Measurements from ENCODE around the gene KNDC1. TPM values are rescaled to one million over a fixed set of nuclear protein-coding genes. Genes with fewer than 3 reads are reported as not detected.

The KNDC1 gene
- total and polyA plus RNA-seq, 2 donors (not counting 3 experiments of a cell fraction or from before 2014, with no cell fraction given) = not detected

DNA sequence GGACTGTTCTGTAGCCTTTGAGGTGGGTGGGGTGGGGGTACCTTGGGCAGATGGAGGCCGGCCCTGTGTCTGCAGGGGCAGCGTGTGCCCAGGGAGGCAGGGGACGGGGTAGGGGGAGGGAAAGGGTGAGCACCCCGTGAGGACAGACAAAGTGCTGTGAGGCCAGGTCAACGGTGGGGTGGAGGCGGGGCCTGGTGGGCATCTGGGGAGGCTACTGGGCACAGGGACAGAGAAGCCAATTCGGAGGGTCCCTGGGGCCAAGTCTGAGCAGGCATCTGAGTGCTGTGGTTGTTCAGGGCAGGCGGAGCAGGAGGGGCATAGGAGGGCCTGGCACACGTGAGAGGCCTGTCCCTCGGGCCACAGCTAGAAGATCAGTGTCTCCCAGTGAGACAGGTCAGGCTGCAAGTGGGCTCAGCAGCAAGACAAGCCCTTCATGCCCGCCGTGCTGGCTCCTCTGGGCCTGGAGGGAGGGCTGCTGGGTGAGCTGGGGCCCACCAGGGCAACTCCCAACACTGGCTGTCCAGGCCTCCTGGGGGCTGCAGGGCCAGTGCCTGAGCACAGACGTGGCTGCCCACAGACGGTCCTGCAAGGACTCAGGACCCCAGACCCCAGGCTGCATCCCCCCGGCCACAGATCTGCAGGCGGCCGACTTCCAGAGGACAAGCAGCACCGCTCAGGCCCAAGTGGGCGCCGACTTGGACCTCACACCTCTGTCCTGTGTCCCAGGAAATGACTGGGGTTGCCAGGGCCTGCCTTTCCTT lies 26.4 kb upstream of the KNDC1 start:
- no peak overlapping the region for H3K27ac ChIP-seq (ENCODE audit: insufficient read depth, low read depth, low read length)
- H3K9me3 ChIP-seq (replicated peaks; ENCODE audit: control insufficient read depth, insufficient read depth, low read length) = no peaks in the 10 kb centered on the region
- FAIRE-seq = no peak
- no peak for TF ChIP-seq POLR2AphosphoS5 (IDR thresholded peaks at IDR 0.05; ENCODE audit: insufficient read depth, low read depth, low read length)
- TF ChIP-seq MYC (IDR thresholded peaks at IDR 0.05; ENCODE audit: low read depth, low read length) = no peak
- H3K4me3 ChIP-seq (replicated peaks in 1 of 3; ENCODE audit: insufficient read depth in 1 of 3, low read depth in 1 of 3, low read length in 3 of 3) = no peak overlapping the region
- POLR2A ChIA-PET = no interaction called here
- H2AFZ ChIP-seq (ENCODE audit: low read depth, low read length) = no peak overlapping the region
- H4K20me1 ChIP-seq (replicated peaks; ENCODE audit: control insufficient read depth, extremely low read depth, insufficient read depth, low read length) = no peaks in the 10 kb centered on the region
- no peaks in the 10 kb centered on the region for H3K9me1 ChIP-seq (replicated peaks; ENCODE audit: control insufficient read depth, extremely low read depth, insufficient read depth, low read length)
- no peaks in the 10 kb centered on the region for H3K79me2 ChIP-seq (ENCODE audit: control insufficient read depth, insufficient read depth, low read length)
- no TSS peak for BruUV-seq (replicated peaks)
- H3K36me3 ChIP-seq (ENCODE audit: control insufficient read depth in 2 of 2, extremely low read depth in 1 of 2, insufficient read depth in 2 of 2, low read length in 2 of 2) = no peaks in the 10 kb centered on the region
- no peak overlapping the region for H3K4me2 ChIP-seq (ENCODE audit: insufficient read depth, low read length)
- H3K27me3 ChIP-seq (ENCODE audit: control insufficient read depth in 2 of 2, insufficient read depth in 2 of 2, low read length in 2 of 2) = no peaks in the 10 kb centered on the region
- no peaks in the 10 kb centered on the region for H3K4me1 ChIP-seq (ENCODE audit: control insufficient read depth, extremely low read depth, insufficient read depth, low read length)
- intact Hi-C loops (cut with micrococcal nuclease) (no loop called here), dilution Hi-C loops (cut with MboI; ENCODE audit: extremely low pct_ligation_motif_present, low sequenced_read_pairs) (no loop called here)
- H3K9ac ChIP-seq (replicated peaks; ENCODE audit: extremely low read depth, insufficient read depth, low read length) = no peak overlapping the region
- CTCF ChIA-PET = interaction anchor here (2.0 kb wide), 1 partner anchor 9 kb away, joined by 5 read pairs; no protein-coding TSS in a partner anchor
- no peak for DNase-seq (ENCODE audit: low read depth, low spot score)

- TF ChIP-seq MYC (IDR thresholded peaks at IDR 0.05; ENCODE audit: low read depth, low read length) = no peak
- TF ChIP-seq FOS (IDR thresholded peaks at IDR 0.05; ENCODE audit: borderline replicate concordance, insufficient read depth, low read length) = no peak
- no peak for TF ChIP-seq EZH2 (IDR thresholded peaks at IDR 0.05; ENCODE audit: borderline replicate concordance, low read depth, low read length, severe bottlenecking)
- no peak for TF ChIP-seq POLR2AphosphoS5 (IDR thresholded peaks at IDR 0.05; ENCODE audit: insufficient read depth, low read depth, low read length)
- TF ChIP-seq POLR2A (IDR thresholded peaks at IDR 0.05; ENCODE audit: low read depth, low read length) = no peak
- TF ChIP-seq GATA2 (IDR thresholded peaks at IDR 0.05; ENCODE audit: insufficient read depth, insufficient read length, low read depth, low read length) = no peak
- TF ChIP-seq JUN (IDR thresholded peaks at IDR 0.05; ENCODE audit: borderline replicate concordance, insufficient read depth, insufficient read length, low read depth) = no peak
- no peak for TF ChIP-seq CTCF (IDR thresholded peaks at IDR 0.05; ENCODE audit: extremely low read depth in 1 of 2, insufficient read depth in 1 of 2, low read depth in 1 of 2, low read length in 2 of 2)
- TF ChIP-seq MAX (IDR thresholded peaks at IDR 0.05; ENCODE audit: insufficient read depth, insufficient read length) = no peak
- Histone ChIP-seq H3K27me3 (ENCODE audit: control insufficient read depth in 2 of 2, insufficient read depth in 2 of 2, low read length in 2 of 2) (no peaks in the 10 kb centered on the region), H3K27ac (ENCODE audit: insufficient read depth, low read depth, low read length) (no peak overlapping the region), H3K9ac (replicated peaks; ENCODE audit: extremely low read depth, insufficient read depth, low read length) (no peak overlapping the region), H3K79me2 (ENCODE audit: control insufficient read depth, insufficient read depth, low read length) (no peaks in the 10 kb centered on the region), H3K36me3 (ENCODE audit: control insufficient read depth in 2 of 2, extremely low read depth in 1 of 2, insufficient read depth in 2 of 2, low read length in 2 of 2) (no peaks in the 10 kb centered on the region), H3K9me3 (replicated peaks; ENCODE audit: control insufficient read depth, insufficient read depth, low read length) (no peaks in the 10 kb centered on the region), H3K4me1 (ENCODE audit: control insufficient read depth, extremely low read depth, insufficient read depth, low read length) (no peaks in the 10 kb centered on the region), H4K20me1 (replicated peaks; ENCODE audit: control insufficient read depth, extremely low read depth, insufficient read depth, low read length) (no peaks in the 10 kb centered on the region), H3K9me1 (replicated peaks; ENCODE audit: control insufficient read depth, extremely low read depth, insufficient read depth, low read length) (no peaks in the 10 kb centered on the region), H3K4me3 (replicated peaks in 1 of 3; ENCODE audit: insufficient read depth in 1 of 3, low read depth in 1 of 3, low read length in 3 of 3) (no peak overlapping the region), H3K4me2 (ENCODE audit: insufficient read depth, low read length) (no peak overlapping the region), H2AFZ (ENCODE audit: low read depth, low read length) (no peak overlapping the region)
- ChIA-PET POLR2A (no interaction called here), CTCF (interaction anchor here (2.0 kb wide), 1 partner anchor 8 kb away, joined by 5 read pairs; no protein-coding TSS in a partner anchor)
- dilution Hi-C loops (cut with MboI; ENCODE audit: extremely low pct_ligation_motif_present, low sequenced_read_pairs) = no loop called here
- BruUV-seq (replicated peaks) = no TSS peak
- FAIRE-seq = no peak
- intact Hi-C loops (cut with micrococcal nuclease) = no loop called here
- DNase-seq (ENCODE audit: low read depth, low spot score) = no peak
These were observed 25.5 kb upstream of the KNDC1 start for GRCh38 chr10:133134411-133135115.
